HG03108 (cell line): ENCODE measurements around the gene STXBP4.
A peak's percentile ranks its signal among the peaks of the same experiment; 100 is the strongest.

Source experiments
- ATAC-seq: cut with Tn5 transposase; IDR thresholded peaks from one replicate; pipeline ENCODE4 v1.9.1; 2021; ENCODE audit warnings: moderate library complexity; ENCODE audit not compliant: unreplicated experiment

Gene STXBP4

GRCh38 chr17:54969658-54970572 is 1.4 kb downstream of the STXBP4 start:
- no peak for ATAC-seq

DNA sequence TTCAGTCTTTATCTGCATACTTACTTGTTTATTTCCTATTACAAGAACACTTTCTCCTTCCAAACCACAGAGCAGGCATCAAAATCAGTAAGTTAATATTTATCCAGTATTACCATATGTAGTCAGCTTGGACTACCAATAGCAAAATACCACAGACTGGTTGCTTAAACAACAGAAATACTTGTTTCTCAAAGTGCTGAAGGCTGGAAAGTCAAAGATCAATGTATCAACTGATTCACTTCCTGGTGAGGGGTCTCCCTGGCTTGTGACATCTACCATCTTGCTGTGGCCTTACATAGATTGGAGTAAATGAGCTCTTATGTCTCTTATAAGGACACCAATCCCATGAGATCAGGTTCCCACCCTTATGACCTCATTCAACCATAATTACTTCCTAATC is 2.6 kb downstream of the STXBP4 start:
- ATAC-seq = no peak

- ATAC-seq = no peak
Observed at GRCh38 chr17:54971901-54972300, 3.3 kb downstream of the STXBP4 start.

GRCh38 chr17:54972406-54973138 is 4.0 kb downstream of the STXBP4 start:
- no peak for ATAC-seq

DNA sequence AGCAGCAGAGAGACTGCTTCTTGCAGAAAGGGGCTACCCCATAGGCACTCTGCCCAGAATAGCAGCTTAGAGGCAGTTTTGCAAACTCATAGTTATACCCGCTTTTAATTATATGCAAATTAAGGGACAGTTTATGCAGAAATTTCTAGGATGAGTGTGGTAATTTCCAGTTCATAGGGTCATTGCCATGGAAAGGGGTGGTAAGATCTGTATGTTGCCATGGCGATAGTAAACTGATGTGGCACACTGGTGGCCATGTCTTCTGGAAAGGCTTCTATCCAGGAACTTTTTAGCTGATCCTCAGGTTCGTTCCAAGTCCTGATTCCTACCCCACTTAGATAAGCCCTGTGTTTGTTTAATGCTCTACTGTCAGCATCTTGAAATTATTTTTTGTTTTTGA is 6.2 kb downstream of the STXBP4 start:
- no peak for ATAC-seq

- ATAC-seq = no peak
Observed at GRCh38 chr17:54976316-54976715, 7.8 kb downstream of the STXBP4 start.

GRCh38 chr17:54977744-54978143 is 9.2 kb downstream of the STXBP4 start:
- ATAC-seq = no peak

GRCh38 chr17:54979657-54980056 is 11.1 kb downstream of the STXBP4 start:
- no peak for ATAC-seq

GRCh38 chr17:54980375-54980774 is 11.8 kb downstream of the STXBP4 start:
- ATAC-seq = no peak

GRCh38 chr17:54982399-54982798 is 13.8 kb downstream of the STXBP4 start:
- no peak for ATAC-seq

GRCh38 chr17:54983260-54983659 is 14.7 kb downstream of the STXBP4 start:
- ATAC-seq = no peak

DNA sequence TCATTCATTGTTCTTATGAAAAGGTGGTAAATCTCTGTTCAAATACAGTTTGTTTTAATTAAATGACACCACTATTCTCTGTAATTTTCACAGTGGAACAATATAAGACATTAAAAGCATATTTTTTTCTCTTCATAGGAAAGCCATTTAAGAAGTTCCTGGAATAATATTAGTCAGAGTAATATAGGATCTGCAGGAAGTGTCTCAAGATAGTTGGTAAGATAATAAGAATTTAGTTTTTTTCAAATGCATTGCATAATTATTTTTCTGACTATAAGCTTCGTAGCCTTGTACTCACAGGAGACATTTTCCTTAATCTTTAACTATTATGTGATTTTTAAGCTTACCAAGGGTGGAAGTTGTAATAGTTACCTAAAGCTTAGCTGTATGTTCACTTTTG is 16.9 kb downstream of the STXBP4 start:
- no peak for ATAC-seq

GRCh38 chr17:54990118-54990517 is 21.6 kb downstream of the STXBP4 start:
- ATAC-seq = no peak

DNA sequence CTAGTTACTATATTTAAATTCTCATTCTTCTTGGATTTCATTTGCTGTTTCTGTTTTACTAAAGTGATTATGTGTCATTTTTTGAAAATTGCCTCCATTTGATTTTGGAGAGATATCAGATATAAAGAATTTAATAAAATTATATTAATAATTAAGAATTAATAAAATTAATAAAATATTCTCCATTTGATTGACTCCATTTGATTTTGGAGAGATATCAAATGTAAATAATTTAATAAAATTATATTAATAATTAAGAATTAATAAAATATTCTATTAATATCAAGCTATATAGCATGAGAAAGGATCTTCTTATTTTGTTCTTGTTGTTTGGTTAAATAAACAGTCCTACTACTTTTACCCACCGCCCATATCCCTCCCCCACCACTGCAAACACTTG is 23.0 kb downstream of the STXBP4 start:
- no peak for ATAC-seq

GRCh38 chr17:54992797-54993639 is 24.5 kb downstream of the STXBP4 start:
- ATAC-seq = no peak

GRCh38 chr17:54996441-54996840 is 27.9 kb downstream of the STXBP4 start:
- no peak for ATAC-seq

DNA sequence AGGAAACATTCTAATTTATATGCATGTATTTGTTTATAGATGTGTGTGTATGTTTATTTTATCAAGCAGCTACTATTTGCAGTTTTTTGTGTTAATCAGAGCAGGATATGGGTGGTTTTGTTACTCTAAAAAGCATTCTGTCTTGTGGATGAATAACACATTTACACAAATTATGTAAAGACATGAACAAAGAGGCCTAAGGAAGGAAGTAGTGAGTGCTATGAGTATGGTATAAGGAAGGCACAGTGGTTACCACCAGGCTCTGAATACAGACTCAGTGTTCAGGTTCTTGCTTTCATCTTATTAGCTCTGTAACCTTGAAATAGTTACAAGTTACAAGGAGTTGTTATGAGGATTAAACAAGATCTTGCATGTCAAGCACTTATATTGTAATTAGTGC is 33.9 kb downstream of the STXBP4 start:
- no peak for ATAC-seq

DNA sequence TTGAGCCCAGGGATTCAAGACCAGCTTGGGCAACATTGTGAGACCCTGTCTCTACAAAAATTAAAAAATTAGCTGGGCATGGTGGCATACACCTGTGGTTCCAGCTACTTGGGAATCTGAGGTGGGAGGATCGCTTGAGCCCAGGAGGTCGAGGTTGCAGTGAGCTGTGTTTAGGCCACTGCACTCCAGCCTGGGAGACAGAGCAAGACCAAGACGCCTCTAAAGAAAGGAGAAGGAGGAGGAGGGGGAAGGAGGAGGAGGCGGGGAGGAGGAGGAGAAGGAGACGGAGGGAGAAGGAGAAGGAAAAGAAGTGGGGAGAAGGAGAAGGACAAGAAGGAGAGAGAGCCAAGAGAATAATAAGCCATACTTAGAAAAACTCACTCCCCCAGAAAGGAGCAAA is 35.9 kb downstream of the STXBP4 start:
- no peak for ATAC-seq

DNA sequence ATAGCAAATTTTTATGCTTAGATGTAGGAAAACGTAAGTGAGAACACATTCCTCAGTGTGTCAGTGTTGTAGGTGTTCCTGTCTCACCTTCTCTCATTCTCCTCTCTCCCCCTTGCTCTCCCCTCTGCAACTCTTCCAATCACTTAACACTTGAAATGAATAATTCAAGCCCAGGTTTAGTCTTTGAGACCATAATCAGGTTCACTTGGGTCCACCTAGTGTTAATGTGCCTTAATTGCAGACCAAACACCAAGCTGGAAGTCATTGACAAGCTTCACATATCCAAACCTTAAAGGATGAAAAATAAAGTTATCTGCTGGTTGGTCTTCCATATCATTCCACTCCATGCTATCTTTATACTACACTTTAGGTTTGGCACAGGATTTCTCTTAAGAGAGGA is 37.0 kb downstream of the STXBP4 start:
- no peak for ATAC-seq

- ATAC-seq = no peak
Observed at GRCh38 chr17:55023626-55024025, 55.1 kb downstream of the STXBP4 start.

DNA sequence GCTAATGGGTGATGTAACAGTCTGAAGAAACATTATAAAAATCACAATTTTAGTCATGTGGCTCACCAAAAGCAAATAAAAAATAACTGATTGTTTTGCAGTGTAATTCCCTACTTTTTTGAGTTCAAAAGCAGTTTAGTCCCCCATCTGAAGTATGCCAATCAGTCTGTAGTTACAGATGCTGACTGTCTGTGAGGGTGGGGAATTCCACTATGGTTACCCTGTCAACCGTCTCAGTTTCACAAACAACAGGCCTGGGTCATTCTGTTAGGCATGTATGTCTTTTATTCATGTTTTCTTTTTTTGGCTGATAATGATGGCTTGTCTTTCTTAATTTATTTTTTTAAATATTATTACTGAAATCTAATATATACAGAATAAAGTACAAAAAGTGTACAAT is 69.3 kb downstream of the STXBP4 start:
- ATAC-seq = peak; percentile 98
